Mucosa of stomach (tissue), 1 donor: Measurements from ENCODE around the gene LRRC53.

ENCODE experiments used
- H3K27me3 ChIP-seq: one replicate; pipeline ENCODE4 v1.7.0; 2013; ENCODE audit warnings: mild to moderate bottlenecking, low read length; ENCODE audit not compliant: control insufficient read depth, insufficient read depth
- H3K36me3 ChIP-seq: one replicate; pipeline ENCODE4 v1.7.0; 2013; ENCODE audit warnings: low read length; ENCODE audit not compliant: control insufficient read depth, insufficient read depth
- H3K4me1 ChIP-seq: one replicate; pipeline ENCODE4 v1.7.0; 2013; ENCODE audit warnings: mild to moderate bottlenecking, low read length; ENCODE audit not compliant: control insufficient read depth, insufficient read depth
- H3K4me3 ChIP-seq: one replicate; pipeline ENCODE4 v1.7.0; 2013; ENCODE audit warnings: low read length
- H3K9ac ChIP-seq: one replicate; pipeline ENCODE4 v1.7.0; 2013; ENCODE audit warnings: mild to moderate bottlenecking, low read length, moderate library complexity
- H3K9me3 ChIP-seq: one replicate; pipeline ENCODE4 v1.7.0; 2013; ENCODE audit warnings: mild to moderate bottlenecking, low read length, moderate library complexity; ENCODE audit not compliant: control insufficient read depth
- donor health status: Pancreatic carcinoma.

LRRC53 gene, protein sequence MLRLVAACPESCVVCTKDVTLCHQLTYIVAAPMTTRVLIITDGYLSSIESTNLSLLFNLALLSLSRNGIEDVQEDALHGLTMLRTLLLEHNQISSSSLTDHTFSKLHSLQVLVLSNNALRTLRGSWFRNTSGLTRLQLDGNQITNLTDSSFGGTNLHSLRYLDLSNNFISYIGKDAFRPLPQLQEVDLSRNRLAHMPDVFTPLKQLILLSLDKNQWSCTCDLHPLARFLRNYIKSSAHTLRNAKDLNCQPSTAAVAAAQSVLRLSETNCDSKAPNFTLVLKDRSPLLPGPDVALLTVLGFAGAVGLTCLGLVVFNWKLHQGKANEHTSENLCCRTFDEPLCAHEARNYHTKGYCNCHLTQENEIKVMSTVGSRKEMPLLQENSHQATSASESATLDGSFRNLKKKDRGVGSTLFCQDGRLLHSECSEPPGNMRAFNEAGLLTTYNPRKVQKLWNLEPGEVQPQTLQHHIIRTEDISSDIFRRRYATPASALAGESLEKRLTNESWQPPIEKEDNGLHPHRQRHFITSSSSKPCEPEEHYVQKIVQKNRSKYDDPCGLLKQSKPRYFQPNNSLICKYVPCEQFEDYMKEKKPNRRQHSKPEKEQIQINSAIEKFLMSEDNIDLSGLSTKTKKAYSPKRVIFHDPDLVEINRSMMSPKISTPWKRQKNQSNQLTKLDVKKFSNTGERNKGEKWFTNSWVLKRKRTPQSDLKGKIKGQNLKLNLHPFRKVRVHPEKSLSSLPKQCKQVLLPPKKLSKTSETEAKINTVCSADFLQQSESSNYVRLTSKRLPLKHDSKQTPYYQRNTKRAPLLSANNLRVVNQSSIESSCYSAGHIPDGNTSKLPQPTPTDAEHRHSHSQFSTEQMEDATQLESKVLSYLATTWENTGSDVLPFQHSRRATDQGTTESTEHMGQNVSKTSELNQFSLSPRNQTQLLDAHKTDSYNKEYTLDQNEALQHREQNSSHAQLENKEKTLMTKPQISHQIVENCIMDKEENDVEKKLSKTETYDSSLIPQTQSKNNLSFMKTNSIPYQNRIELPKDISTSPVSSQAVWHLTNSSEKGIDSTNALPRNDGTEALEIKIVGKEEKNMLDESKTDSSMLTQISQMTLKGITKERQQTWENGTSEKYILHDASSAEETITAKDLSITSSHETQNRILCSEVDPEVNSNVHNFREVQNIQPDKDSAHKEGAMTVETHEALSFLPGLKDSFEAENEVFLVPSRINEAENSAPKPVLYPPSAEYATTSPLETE

DNA sequence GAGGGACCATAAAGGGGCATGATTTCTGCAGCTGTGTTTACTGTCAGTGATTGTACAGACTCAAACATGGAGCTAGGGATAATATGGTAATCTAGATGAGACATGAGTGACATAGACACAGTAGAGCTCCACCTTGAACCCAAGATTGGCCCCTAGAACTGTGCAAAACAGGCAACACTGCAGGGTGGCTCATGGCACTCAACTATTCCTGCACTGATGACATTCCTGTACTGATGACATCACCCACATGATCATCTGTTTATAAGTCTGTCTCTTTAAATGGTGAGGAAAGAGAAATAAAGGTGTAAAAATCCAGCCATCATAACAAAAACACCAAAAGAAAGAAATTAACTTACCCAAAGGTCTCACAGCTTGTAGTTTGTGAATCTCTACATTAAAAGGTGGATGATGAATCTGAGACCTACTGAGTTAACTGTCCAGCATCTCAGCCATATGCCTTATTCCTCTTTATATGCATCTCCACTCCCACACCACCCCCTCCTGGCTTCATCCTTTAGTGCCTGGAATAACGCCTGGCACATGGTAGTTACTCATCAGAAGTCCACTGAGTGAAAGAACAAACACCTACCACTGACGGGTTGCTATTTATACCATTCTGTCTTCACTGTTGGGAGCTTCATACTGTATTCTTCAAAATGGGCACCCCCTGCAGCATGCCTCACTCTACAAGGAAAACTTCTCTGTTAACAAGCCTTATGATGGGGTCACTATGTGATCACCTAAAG lies at the start of gene LRRC53:
LRRC53 (minus strand) TSS at position 442 of the 746 bp plus-strand sequence. CDS start 29,262 bp downstream, outside the sequence.
- Histone ChIP-seq H3K9ac (no peak within 1 kb of the TSS), H3K27me3 (no peaks in the 10 kb centered on the region), H3K36me3 (no peaks in the 10 kb centered on the region), H3K9me3 (no peaks in the 10 kb centered on the region), H3K4me1 (no peaks in the 10 kb centered on the region), H3K4me3 (no peak within 1 kb of the TSS)

DNA sequence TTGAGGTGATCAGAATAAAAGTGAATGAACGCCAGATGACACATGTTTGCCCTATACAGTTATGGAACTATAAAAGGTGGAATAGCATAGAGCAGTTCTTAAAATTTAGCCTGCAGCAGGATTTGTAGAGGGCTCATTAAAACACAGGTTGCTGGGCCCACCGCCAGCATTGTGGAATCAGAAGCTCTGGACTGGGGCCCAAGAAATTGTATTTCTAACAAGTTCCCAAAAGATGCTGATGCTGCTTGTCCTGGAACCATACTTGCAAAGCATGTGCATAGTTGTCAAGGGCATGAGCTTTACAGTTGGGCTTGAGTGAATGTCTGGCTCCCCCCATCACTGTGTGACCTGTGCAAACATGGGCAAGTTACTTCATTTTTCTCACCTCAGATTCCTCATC lies 37.5 kb upstream of the LRRC53 start:
- no peak overlapping the region for H3K9ac ChIP-seq
- no peaks in the 10 kb centered on the region for H3K27me3 ChIP-seq
- no peaks in the 10 kb centered on the region for H3K9me3 ChIP-seq
- no peaks in the 10 kb centered on the region for H3K36me3 ChIP-seq
- no peaks in the 10 kb centered on the region for H3K4me1 ChIP-seq
- H3K4me3 ChIP-seq: no peak overlapping the region

DNA sequence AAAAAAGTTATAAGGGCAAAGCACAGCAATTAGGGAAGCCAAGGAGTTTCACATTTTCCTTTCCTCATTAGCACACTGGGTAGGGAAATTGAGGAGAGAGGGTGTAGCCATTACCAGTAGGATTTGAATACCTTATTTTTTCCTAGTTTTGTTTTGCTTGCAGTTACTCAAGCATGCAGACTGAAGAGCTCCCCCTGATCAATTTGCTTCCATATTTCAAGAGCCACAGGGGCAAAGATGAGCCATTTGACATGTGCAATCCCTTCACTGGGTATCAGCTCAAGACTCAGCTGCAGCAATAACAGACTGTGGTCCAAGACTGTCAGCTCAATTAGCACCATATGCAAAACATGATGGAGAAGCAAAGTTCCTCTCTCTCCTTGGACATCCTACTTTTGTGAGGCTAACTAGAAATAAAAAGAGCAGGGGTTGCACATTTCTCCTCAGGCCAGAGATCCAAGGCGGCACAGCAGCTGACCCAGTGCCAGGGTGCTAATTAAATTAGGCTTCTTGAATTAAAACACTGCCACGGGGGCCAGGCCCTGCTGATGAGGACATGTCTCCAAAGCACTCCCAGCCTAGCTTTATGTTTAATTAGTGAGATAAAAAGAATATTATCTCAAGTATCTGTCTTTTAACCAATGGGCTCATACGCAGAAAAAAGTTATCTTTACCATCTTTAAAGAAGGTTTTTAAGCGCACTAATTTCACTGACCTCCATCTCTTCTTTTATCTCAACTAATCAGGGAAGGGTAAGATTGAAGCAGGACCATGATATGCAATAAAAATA lies 36.7 kb upstream of the LRRC53 start:
- H3K4me1 ChIP-seq: no peaks in the 10 kb centered on the region
- no peaks in the 10 kb centered on the region for H3K27me3 ChIP-seq
- no peaks in the 10 kb centered on the region for H3K36me3 ChIP-seq
- H3K4me3 ChIP-seq: no peak overlapping the region
- no peaks in the 10 kb centered on the region for H3K9me3 ChIP-seq
- no peak overlapping the region for H3K9ac ChIP-seq

DNA sequence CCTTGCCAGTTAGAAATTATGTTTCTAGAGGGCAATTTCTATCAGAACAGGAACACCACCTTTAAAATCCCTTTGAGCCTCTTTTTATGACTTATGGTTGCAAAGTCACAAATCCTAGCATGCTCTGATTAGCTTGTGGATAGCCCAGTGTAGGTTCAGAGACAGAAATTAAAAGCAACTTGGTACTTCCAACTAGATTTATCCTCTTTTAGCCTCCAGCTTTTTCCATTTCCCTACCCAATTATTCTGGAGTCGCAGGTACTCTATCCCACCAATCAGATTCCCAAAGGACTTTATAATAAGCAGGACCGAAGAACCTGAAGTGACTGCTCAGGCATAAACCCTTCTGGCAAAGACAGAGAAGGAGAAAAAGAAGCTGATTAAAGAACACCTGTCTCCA lies 33.4 kb upstream of the LRRC53 start:
- H3K4me1 ChIP-seq: no peaks in the 10 kb centered on the region
- H3K9ac ChIP-seq: no peak overlapping the region
- H3K4me3 ChIP-seq: no peak overlapping the region
- no peaks in the 10 kb centered on the region for H3K36me3 ChIP-seq
- no peaks in the 10 kb centered on the region for H3K27me3 ChIP-seq
- no peaks in the 10 kb centered on the region for H3K9me3 ChIP-seq

DNA sequence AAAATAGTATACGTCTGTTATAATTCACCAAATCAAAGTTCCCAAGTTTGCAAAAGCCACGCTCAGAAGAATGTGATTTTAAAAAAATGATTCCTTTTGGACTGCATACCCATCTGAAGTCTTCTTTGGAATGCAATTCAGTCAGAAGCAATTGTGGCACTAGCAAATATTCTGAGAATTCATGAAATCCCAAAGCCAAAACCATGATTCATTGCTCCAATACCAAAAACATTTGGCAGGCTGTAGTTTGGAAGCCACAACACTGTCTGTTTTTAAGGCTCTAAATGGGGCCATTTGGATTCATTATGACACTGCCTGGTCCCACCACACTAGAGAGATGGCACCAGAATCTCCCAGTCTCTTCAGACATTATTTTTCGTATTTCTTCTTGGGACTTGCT lies 21.8 kb upstream of the LRRC53 start:
- Histone ChIP-seq H3K4me1 (no peaks in the 10 kb centered on the region), H3K9me3 (no peaks in the 10 kb centered on the region), H3K9ac (no peak overlapping the region), H3K27me3 (no peaks in the 10 kb centered on the region), H3K36me3 (no peaks in the 10 kb centered on the region), H3K4me3 (no peak overlapping the region)

DNA sequence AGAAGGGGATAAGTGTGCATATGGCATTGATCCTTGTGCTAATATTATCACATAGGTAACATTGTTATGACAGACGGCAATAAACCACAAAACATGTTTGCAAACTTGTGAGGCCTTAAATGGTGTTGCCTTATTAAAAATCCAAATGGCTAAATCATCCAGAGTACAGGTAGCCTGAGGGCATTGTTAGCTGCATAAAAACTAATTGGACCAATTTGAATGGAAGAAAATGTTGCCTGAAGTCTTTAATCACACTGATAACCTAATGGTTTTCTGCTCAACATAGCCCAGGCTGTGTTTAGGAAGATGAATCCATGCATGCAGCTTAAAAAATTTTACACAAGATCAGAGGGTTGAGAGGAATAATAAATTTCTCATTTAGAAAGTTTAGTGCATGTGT lies 19.4 kb upstream of the LRRC53 start:
- H3K36me3 ChIP-seq: no peaks in the 10 kb centered on the region
- H3K27me3 ChIP-seq: no peaks in the 10 kb centered on the region
- no peak overlapping the region for H3K9ac ChIP-seq
- no peak overlapping the region for H3K4me3 ChIP-seq
- H3K4me1 ChIP-seq: no peaks in the 10 kb centered on the region
- no peaks in the 10 kb centered on the region for H3K9me3 ChIP-seq

DNA sequence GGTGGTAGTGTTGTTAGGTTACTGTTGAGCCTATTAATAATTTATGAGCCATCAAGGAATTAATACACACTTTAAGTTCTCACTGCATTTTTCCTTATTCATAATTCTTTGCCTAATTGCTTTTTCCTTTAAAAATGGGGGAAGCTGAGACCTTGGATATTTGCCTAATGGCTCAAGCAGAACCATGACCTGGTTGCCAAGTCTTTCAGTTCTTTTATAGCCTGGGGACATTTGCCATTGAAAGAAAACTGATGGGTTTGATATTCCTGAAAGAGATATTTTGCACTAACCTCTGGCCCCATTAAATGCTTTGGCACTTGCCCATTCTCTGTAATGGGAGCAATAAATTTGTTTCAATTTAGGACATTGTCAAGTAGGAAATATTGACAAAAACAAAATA lies 18.5 kb upstream of the LRRC53 start:
- no peaks in the 10 kb centered on the region for H3K27me3 ChIP-seq
- no peak overlapping the region for H3K4me3 ChIP-seq
- H3K9me3 ChIP-seq: no peaks in the 10 kb centered on the region
- H3K36me3 ChIP-seq: no peaks in the 10 kb centered on the region
- H3K9ac ChIP-seq: no peak overlapping the region
- H3K4me1 ChIP-seq: no peaks in the 10 kb centered on the region

DNA sequence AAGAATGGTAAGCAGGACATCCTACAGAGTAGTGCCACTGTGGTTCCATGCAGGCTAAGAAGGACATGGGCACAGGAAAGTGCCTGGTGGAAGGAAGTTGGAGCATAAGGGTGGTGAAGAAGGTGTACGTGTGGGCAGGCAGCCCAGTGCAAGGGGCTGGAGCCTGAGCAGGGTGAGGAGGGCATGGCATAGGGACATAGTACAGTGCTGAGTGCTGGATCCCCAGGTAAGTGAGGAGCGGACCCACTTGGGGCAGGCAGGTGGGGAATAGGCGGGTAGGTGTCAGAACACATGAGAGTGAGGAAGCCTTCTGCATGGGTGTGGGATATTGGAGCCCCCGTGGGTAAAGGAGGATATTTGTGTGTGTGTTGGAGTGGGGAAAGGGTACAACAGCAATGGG lies 15.7 kb upstream of the LRRC53 start:
- no peaks in the 10 kb centered on the region for H3K36me3 ChIP-seq
- no peak overlapping the region for H3K9ac ChIP-seq
- H3K9me3 ChIP-seq: no peaks in the 10 kb centered on the region
- H3K4me1 ChIP-seq: no peaks in the 10 kb centered on the region
- H3K4me3 ChIP-seq: no peak overlapping the region
- H3K27me3 ChIP-seq: no peaks in the 10 kb centered on the region

DNA sequence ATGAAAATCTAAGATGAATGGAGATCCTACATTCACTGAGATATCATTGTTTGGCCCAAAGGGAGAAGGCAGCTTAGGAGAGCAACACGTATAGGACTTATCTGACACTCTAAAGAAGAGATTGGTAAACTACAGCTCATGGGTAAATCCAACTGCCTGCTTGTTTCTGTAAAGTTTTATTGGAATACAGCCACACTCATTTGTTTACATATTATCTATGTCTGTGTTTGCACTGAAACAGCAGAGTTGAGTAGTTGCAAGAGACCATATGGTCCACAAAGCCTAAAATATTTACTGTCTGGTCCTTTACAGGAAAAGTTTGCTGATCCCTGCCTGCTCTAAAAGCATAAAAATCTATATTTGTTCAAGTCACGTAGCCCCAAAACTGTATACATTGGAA lies 14.3 kb upstream of the LRRC53 start:
- no peaks in the 10 kb centered on the region for H3K27me3 ChIP-seq
- no peaks in the 10 kb centered on the region for H3K4me1 ChIP-seq
- no peaks in the 10 kb centered on the region for H3K9me3 ChIP-seq
- no peak overlapping the region for H3K9ac ChIP-seq
- H3K4me3 ChIP-seq: no peak overlapping the region
- H3K36me3 ChIP-seq: no peaks in the 10 kb centered on the region

DNA sequence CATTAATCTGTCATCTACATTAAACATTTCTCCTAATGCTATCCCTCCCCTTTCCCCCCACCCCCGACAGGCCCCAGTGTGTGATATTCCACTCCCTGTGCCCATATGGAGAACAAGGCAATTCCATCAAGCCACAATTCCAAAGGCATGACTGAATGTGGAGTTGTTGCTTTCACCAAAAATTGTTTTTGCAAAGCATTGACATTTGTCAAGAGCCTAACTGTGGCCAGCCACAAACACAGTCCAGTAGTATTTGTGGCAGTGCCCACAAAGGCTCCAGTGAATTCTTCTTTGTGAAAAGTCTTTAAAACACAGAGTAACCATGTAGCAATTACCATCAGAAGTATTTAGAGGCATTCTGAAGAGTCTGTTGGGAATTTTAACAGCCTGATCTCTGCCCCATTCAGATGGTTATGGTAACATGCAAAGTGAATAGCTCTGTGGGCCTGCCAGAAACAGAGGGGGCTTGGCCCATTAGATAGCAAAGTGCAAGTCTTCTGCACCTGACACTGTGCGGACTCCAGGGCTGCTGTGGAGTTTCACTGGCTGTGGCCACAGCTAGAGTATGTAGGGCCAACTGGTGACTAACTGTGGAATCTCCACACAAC lies 11.6 kb upstream of the LRRC53 start:
- Histone ChIP-seq H3K9me3 (no peaks in the 10 kb centered on the region), H3K9ac (no peak overlapping the region), H3K4me3 (no peak overlapping the region), H3K4me1 (no peaks in the 10 kb centered on the region), H3K36me3 (no peaks in the 10 kb centered on the region), H3K27me3 (no peaks in the 10 kb centered on the region)
